ENCODE measurements around the gene SLFN13. TPM values are rescaled to one million over a fixed set of nuclear protein-coding genes. Genes with fewer than 3 reads are reported as not detected.
A peak's percentile ranks its signal among the peaks of the same experiment; 100 is the strongest.
"Not testable (repeated sequence)": the region's sequence is repeated elsewhere in the genome, so short reads cannot be mapped to it uniquely, and the experiment has no call there.

The SLFN13 gene
- total and polyA plus RNA-seq, 8 donors, result 23.0 to 38.2 (median 28.2) TPM

DNA sequence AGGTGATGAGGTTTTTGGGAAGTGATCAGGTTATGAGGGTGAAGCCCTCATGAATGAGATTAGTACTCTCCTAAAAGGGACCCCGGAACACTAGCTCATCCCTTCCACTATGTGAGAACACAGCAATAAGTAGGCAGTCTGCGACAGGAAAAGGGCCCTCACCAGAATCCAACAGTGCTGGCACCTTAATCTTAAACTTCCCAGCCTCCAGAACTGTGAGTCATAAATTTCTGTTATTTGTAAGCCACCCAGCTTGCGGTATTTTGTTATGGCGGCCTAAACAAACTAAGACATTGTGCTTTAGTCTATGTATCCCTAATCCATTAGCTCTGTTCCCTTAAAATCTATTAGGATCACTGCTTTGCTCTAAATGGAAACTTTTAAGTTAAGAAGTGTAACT is 24.8 kb downstream of the SLFN13 start:
- H3K4me1 ChIP-seq, result no peaks in the 10 kb centered on the region
- no peaks in the 10 kb centered on the region for H3K27me3 ChIP-seq
- intact Hi-C loops (cut with DNase I), result loop anchor here in 1 of 2 donors (10.0 kb wide), 1 partner anchor 59 kb away; no protein-coding TSS in a partner anchor
- peaks cover 0 to 28% of the 10 kb centered on the region in 2 donors for H3K36me3 ChIP-seq
- ATAC-seq (no peak), DNase-seq (no peak)
- TF ChIP-seq, protein P1, sequence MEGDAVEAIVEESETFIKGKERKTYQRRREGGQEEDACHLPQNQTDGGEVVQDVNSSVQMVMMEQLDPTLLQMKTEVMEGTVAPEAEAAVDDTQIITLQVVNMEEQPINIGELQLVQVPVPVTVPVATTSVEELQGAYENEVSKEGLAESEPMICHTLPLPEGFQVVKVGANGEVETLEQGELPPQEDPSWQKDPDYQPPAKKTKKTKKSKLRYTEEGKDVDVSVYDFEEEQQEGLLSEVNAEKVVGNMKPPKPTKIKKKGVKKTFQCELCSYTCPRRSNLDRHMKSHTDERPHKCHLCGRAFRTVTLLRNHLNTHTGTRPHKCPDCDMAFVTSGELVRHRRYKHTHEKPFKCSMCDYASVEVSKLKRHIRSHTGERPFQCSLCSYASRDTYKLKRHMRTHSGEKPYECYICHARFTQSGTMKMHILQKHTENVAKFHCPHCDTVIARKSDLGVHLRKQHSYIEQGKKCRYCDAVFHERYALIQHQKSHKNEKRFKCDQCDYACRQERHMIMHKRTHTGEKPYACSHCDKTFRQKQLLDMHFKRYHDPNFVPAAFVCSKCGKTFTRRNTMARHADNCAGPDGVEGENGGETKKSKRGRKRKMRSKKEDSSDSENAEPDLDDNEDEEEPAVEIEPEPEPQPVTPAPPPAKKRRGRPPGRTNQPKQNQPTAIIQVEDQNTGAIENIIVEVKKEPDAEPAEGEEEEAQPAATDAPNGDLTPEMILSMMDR (IDR thresholded peaks at IDR 0.05), result no peak
- H3K9me3 ChIP-seq, result no peaks in the 10 kb centered on the region
- H3K27ac ChIP-seq, result no peak overlapping the region
- H3K4me3 ChIP-seq, result no peak overlapping the region

GRCh38 chr17:35421069-35421468 is 27.5 kb downstream of the SLFN13 start:
- not testable (repeated sequence) for H3K27me3 ChIP-seq, H3K4me3 ChIP-seq, H3K4me1 ChIP-seq, ATAC-seq, H3K9me3 ChIP-seq, DNase-seq, H3K27ac ChIP-seq
- peaks cover 0 to 35% of the 10 kb centered on the region in 2 donors for H3K36me3 ChIP-seq
- intact Hi-C loops (cut with DNase I), result loop anchor here in 1 of 2 donors (10.0 kb wide), 1 partner anchor 56 kb away; no protein-coding TSS in a partner anchor

DNA sequence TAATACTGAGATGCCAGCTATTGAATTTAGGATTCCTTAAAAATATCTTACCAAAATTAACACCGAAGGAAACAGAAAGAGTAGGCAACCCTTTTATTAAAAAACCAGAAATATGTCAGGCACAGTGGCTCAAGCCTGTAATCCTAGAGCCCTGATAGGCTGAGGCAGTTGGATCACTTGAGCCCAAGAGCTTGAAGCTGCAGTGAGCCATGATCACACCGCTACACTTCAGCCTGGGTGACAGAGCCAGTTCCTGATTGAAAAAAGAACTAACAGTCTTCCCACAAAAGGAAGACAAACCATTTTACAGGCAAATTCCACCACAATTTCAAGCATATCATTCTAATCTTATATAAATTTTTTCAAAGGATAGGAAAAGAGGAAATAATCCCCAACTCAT is 31.9 kb downstream of the SLFN13 start:
- Histone ChIP-seq H3K27me3 (no peaks in the 10 kb centered on the region), H3K4me3 (no peak overlapping the region), H3K36me3 (peaks cover 0 to 48% of the 10 kb centered on the region in 2 donors), H3K9me3 (peaks cover 0 to 14% of the 10 kb centered on the region in 2 donors), H3K27ac (no peak overlapping the region), H3K4me1 (no peaks in the 10 kb centered on the region)
- TF ChIP-seq, protein P1 (IDR thresholded peaks at IDR 0.05), result no peak
- no peak for ATAC-seq
- intact Hi-C loops (cut with DNase I), result no loop called here
- no peak for DNase-seq

DNA sequence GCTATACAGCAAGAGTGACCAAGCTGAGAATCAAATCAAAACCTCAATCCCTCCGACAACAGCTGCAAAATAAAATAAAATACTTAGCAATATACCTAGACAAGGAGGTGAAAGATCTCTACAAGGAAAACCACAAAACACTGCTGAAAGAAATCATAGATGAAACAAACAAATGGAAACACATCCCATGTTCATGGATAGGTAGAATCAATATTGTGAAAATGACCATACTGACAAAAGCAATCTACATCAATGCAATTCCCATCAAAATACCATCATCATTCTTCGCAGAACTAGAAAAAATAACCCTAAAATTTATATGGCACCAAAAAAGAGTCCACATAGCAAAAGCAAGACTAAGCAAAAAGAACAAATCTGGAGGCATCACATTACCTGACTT is 33.9 kb downstream of the SLFN13 start:
- H3K9me3 ChIP-seq, result peaks cover 0 to 14% of the 10 kb centered on the region in 2 donors
- H3K27me3 ChIP-seq; H3K4me3 ChIP-seq; intact Hi-C loops (cut with DNase I); H3K27ac ChIP-seq; ATAC-seq; DNase-seq; H3K4me1 ChIP-seq: not testable (repeated sequence)
- H3K36me3 ChIP-seq, result peaks cover 0 to 59% of the 10 kb centered on the region in 2 donors

- DNase-seq (no peak), ATAC-seq (no peak)
- Histone ChIP-seq H3K36me3 (peaks cover 0 to 56% of the 10 kb centered on the region in 2 donors), H3K9me3 (peaks cover 0 to 14% of the 10 kb centered on the region in 2 donors), H3K4me1 (no peaks in the 10 kb centered on the region), H3K27me3 (no peaks in the 10 kb centered on the region), H3K4me3 (no peak overlapping the region), H3K27ac (no peak overlapping the region)
- intact Hi-C loops (cut with DNase I), result no loop called here
- TF ChIP-seq, protein P1 (IDR thresholded peaks at IDR 0.05), result no peak
Measured at GRCh38 chr17:35414247-35414646, 34.3 kb downstream of the SLFN13 start.

DNA sequence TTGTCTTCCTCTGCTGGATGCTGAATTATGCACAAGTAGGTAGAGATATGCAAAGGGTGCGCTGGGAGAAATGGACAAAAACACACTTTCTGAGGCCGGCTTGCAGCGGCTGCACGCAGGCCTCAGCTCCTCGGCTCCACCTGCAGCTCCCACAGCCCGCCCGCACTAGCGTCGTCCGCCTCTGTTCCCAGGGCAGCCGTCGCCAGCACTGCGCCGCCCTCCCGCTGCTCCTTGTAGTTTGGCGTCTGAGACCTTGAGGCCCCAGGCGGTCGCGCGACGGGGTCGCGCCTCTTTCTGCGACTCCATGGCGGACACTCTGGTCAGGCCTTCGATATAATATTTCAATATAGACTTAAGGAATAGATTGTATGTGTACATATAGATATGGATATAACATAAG is 41.0 kb downstream of the SLFN13 start:
- Histone ChIP-seq H3K4me3 (no peak overlapping the region), H3K36me3 (peaks cover 0 to 41% of the 10 kb centered on the region in 2 donors), H3K4me1 (no peaks in the 10 kb centered on the region), H3K27me3 (no peaks in the 10 kb centered on the region), H3K27ac (no peak overlapping the region), H3K9me3 (no peaks in the 10 kb centered on the region)
- TF ChIP-seq, protein P1 (IDR thresholded peaks at IDR 0.05), result no peak
- intact Hi-C loops (cut with DNase I), result no loop called here
- DNase-seq (peak in 1 of 4 donors; percentile 69), ATAC-seq (no peak)

Measured in left lung (tissue), 10 donors.